GM18498 (cell line): Measurements from ENCODE around the gene METAP2.

ENCODE experiments used
- ATAC-seq: cut with Tn5 transposase; IDR thresholded peaks from one replicate; pipeline ENCODE4 v1.9.1; 2021; ENCODE audit warnings: mild to moderate bottlenecking, moderate library complexity; ENCODE audit not compliant: unreplicated experiment

METAP2 gene

DNA sequence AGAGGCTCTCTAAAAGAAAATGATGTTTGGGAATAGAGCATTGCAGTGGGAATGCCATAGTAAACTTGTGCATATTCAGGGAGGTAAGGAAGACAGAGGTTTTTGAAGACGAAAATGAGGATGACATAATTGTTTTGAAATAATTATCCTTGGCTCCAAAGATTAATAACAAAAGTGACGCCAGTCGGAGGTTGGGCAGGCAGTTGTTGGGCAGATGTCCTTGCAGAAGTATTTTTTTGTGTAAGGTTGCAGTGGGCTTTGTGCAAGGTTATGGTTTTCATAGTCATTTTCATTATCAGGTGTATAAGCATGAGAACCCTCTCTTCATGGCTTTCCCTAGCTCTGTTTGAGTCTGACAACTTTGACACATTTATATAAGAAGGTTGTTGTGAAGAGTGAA lies 35.3 kb downstream of the METAP2 start:
- no peak for ATAC-seq

DNA sequence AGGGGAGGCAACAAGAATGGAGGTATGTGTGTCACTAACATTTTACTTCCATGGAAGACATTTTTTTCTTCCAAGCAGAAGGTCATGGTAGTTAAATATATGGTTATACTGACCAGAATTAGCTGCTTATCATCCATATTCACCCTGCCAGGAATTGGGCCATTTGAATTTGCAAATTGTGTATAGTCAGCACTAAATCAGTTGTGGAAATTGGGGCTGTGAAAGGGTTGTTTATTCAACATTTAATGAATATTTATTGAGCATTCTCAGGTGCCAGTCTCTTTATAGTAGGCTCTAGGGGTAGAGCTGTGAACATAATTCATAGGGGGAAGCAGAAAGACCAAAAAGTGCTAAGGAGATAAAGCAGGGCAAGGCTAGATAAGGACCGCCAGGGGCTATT lies 38.0 kb downstream of the METAP2 start:
- ATAC-seq = no peak

DNA sequence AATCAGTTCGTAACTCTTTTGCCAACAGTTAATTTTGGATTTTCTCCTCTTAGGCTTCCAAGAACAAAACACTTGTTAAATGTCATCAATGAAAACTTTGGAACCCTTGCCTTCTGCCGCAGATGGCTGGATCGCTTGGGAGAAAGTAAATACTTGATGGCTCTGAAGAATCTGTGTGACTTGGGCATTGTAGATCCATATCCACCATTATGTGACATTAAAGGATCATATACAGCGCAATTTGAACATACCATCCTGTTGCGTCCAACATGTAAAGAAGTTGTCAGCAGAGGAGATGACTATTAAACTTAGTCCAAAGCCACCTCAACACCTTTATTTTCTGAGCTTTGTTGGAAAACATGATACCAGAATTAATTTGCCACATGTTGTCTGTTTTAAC lies 39.6 kb downstream of the METAP2 start:
- no peak for ATAC-seq

DNA sequence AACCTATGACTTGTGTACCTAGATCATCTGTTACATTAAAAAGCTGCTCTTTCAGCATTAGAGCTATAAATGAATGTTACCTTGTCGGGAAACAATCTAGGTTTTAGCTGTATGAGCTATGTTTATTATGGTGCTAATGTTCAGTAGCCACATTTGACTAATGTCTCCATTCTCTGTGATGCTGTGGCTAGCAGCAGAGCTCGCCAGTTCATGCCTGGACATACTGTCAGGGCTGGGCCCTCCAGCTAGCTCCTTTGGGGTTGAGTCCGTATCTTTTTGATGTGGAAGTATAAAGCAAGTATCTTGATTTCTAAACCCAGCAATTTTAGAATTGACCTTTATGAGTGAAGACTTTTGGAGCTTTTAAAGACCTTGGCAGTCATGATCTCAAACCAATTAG lies 41.2 kb downstream of the METAP2 start:
- no peak for ATAC-seq

DNA sequence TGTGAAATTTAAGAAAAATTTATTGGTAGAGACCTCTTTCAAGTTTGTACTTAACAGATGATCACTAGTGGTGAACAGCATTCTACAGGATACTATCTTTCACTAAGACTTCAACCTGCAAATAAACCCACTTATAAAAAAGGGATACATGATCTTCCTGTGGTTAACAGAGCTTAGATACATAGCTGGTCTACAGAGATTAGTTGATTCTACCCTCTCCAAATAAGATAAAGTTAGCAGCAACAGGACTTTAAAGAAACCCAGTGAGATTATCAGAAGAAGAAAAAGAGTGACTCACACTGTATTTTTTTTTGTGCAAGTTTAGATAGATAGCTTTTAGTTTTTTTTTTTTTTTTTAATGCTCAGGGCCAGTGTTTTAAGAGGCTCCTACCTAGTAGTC lies 42.8 kb downstream of the METAP2 start:
- ATAC-seq = no peak

DNA sequence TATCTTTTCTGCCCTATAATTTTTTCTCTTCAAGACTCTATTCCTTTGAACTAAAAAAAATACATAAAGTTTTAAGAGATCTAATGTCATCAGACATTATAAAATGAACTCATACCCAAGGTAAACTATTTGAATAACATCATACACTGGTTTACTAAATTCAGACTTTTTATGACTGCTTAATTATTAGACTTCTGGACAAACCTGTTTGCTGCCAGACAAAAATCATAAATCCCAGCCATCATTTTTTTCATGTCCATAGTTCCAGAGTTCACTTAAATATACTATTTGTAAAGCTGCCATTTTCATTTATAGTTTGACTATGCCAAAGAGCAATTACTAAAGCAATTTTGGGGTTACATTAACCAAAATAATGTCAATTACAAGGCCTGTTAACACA lies 43.3 kb downstream of the METAP2 start:
- ATAC-seq = no peak

DNA sequence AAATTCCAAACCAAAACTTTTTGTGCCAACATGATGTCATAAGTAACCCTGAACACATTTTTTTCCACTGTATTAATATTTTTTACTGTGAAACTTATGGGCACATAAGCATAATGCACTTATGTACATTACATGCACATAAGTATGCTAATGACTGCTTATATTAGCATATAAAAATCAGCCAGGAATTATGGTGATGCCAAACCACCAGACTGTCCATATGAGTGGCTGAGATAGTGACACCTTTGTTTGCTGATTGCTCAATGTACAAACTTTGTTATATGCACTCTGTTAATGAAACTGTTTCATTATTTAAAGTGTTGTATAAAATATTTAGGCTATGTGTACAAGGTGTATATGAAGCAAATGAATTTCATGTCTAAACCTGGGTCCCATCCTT lies 45.0 kb downstream of the METAP2 start:
- no peak for ATAC-seq

DNA sequence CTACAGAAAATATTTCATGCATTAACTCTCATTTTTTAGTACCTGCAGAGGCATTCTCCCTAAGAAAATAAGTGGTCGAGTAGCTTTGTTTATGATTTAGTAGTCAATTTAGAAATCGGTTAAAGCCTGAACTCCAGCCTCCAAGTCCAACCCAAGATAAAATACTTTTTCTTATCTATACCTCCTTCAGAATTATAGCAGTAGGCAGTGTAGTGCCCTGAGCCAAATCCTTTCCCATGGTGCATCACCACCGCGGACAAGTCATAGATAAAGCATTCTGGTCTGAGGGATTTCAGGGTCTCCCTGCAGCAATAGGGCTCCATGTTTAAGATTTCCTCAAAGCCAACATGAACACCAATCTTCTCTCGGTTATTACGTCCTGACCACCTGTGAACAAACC lies 46.9 kb downstream of the METAP2 start:
- ATAC-seq = no peak

DNA sequence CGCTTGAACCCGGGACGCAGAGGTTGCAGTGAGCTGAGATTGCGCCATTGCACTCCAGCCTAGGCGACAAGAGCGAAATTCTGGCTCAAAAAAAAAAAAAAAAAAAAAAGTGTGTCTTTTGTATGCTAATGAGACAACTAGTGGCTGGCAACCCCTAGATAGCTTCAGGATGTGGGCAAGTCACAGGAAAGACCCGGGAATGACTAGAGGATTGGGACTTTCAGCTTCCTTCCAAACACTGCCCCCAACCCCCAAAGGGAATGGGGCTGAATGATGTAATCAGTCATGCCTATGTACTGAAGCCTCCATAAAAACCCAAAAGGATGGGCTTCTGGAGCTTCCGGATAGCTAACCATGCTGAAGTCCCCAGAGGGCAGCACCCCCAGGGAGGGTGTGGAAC lies 48.7 kb downstream of the METAP2 start:
- no peak for ATAC-seq

DNA sequence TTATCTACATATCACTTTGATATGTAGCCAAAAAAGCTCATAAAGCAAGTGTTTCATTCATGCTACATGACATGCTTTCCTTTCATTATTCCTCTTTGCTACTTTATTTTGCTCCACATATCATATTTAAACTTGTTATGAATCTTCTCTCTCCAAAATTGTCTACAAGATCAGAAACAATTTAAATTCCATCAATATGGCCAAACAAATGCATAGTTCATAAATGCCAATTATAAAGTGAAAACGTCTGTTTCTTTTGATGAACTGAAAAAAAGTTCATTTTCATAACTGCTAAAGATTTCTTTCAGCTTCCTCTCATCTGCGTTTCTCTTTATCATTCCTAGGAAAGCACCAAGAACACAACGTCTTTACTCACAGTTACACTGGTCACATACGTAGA lies 54.5 kb downstream of the METAP2 start:
- ATAC-seq = no peak

DNA sequence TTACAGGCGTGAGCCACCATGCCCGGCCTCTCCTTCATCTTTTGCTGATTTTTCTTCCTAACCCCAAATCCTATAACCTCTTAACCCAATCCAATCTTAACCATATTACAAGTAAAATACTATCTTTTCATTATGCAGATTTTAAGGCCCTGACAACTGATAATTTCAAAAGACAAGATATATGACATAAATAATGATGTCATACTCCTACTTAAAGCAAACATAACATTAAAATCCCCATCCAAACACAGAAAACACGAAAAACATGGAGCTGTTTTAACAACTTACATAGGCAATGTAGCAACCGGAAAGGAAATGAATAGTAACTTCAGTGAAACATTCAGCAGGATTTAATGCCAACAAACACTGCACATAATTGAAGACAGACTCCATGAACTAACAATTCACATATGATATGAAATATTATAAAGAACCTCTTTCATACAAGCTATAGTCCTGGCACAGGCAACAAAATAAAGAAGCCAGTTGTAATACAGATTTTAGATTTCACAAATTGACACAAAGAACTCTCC lies 55.8 kb downstream of the METAP2 start:
- no peak for ATAC-seq

DNA sequence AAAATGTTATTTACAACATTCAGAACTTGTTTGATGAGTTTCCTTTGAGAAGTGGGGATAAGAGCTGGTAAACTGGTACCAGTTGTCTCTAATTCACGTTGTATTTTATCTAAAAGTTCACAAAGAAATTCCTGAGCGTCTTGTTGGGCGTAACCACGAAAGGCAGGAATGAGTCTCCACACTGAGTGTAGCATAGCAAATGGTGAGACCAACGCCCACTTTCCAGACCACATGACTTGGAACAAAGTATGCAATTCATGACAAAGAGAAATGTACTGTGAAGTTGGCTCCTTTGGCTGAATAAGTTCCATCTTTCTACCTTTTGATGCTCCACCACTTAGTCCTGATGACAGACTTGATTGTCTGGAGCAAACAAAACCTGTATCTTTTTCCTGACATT lies 58.9 kb downstream of the METAP2 start:
- no peak for ATAC-seq

DNA sequence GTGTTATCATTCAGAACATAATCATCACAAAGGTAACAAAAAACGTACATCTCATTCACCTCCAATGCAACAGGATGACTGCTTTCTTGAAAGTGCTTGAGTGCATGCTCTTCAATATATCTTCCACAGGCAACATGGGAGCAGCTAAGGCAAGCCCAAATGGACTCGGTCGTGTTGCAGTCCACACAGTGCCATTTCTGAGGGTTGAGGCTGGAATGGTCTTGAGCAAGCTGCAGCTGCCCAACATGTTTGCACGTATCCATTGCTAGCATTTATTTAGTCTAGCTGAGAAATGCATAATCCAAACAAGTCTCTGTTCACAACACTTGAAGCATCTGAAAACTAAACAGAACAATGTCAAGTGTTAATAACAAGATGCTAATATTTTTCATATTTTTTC lies 60.0 kb downstream of the METAP2 start:
- no peak for ATAC-seq

DNA sequence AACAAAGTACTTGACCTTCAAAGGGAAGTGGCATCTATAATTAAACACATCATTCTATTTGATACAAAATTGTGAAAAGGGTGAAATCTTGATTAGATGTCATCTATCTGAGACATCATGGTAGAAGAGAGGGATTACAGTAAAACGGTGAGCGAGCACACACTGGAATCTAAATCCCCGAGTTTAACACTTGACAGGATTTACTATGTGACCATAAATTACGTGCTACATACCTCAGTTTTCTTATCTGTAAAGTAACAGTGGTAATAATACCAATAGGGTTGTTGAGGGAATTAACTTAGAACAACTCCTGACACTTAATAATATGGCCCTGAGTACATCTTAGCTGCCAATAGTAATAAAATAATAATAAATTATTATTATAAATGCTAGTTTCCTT lies 64.1 kb downstream of the METAP2 start:
- ATAC-seq = no peak

DNA sequence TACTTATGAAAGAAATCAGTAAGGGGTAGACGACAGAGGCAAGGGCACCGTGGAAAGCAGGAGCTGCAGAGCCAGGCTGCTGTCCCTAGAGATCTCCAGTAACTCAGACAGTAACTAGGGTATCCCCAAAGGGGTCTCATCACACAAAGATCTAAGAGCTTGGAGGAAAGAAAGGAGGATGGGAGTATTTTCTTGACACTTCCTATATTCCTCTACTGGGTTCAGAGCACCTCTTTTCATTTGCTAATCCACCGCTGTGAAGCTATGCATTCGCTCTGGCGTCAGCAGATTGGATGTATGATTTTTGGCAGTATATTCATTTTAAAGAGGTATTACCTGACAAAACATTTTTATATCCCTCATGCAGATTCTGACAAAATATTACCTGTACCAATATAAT lies 64.7 kb downstream of the METAP2 start:
- no peak for ATAC-seq

DNA sequence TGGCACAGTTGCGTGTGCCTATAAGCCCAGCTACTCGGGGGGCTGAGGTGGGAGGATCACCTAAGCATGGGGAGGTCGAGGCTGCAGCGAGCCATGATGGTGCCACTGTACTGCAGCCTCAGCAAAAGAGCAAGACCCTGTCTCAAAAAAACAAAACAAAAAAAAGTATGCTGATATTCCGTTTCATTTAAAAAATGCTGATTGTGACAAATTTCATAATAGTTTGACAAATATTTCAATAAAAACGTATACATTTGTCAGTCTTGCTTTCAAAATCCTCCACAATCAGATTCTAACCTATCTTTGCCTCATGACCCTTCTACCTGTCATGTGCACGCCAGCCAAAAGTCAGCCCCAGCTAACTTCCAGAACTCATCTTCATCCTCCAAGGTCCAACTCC lies 67.5 kb downstream of the METAP2 start:
- no peak for ATAC-seq

DNA sequence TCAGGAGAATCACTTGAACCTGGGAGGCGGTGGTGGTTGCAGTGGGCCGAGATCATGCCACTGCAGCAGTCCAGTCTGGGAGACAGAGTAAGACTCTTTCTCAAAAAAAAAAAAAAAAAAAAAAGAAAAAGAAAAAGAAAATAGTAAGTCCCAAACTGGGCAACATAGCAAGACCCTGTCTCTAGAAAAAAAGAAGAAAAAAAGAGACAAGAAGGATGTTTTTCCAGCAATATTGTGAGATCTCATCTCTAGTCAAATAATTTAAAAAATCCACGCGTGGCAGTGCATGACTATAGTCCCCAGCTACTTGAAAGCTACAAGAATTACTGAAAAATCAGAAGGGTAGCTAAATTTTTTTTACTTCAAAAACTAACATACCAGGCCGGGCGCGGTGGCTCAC lies 69.4 kb downstream of the METAP2 start:
- no peak for ATAC-seq

DNA sequence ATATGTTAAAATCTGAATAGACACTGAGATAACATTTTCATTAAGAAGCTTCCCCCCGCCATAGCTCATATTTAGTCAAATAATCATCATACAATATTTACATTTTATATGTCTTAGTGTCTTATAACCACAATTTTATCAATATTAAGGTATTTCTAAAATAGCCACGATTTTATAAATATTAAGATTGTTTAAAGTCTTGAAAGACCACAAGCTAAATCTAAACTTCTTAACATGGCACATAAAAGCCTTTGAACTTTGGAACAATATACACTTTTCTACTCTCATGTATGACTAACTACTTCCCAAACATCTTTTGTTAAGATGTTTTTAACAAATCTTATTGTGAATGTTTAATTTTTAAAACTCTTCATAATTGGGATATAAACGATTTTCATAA lies 70.8 kb downstream of the METAP2 start:
- ATAC-seq = no peak

DNA sequence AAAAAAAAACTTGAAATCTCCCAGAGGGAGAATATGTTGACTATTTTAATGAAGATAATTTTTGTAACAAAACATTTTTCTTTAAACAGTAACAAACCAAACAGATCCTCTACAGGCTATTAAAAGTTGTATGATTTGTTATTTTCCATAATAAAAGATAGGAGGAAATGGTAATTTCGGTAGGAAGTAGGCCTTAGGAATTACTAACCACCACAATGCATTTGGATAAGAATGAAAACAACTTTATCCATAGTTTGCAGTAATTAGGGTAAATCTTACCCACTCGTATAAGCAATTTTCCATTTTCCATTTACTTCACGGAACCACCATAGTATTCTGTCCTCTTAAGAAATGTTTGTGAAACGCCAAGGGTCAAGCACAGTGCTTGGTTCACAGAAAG lies 71.4 kb downstream of the METAP2 start:
- ATAC-seq = no peak

DNA sequence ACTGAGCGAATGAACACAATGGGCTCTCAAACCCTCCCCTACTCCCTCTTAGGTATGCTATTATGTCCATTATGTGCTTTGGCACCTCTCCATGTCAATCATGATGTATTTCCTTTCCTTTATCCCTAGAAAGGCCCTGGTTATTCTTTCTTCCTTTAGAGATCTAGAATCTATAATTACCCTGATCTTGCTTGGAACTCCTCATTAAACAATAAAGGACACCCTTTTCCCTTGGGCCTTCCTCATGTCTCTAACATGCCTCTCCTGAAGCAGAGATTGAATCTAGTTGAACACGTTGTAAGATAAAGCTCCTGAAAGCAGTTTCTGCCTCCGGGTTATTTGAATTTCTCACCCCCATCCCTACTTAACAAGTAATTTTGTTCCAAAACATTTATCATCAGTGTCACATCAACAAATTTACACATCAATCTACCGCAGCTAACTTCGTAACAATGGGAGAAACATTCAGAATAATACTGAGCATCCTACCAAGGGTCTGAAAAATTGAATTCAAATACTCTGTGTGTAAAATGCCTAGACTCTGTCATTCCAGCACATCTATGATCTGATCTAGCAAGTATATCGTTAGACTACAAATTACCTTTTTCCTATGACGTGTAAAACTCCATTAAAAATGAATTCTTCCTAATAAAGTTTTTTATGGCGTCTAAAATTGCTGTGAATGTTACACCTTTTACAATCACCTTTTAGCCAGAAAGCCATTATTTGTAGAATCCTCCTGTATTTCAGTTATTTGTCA lies 72.0 kb downstream of the METAP2 start:
- no peak for ATAC-seq

DNA sequence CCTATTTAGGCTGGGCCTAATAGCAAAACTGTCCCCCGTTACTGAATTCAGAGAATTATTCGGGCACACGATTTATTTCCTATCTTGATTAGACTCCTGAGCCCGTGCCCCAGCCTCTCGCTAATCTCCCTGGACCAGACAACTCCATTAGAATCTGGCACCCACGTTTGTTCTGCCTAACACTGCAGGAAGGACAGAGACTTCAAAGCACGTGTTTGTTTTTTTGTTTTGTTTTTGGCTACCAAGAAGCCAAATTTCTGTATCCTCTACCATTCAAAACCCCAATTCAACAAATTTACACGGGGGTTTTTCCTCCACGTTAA lies 72.5 kb downstream of the METAP2 start:
- ATAC-seq = no peak

DNA sequence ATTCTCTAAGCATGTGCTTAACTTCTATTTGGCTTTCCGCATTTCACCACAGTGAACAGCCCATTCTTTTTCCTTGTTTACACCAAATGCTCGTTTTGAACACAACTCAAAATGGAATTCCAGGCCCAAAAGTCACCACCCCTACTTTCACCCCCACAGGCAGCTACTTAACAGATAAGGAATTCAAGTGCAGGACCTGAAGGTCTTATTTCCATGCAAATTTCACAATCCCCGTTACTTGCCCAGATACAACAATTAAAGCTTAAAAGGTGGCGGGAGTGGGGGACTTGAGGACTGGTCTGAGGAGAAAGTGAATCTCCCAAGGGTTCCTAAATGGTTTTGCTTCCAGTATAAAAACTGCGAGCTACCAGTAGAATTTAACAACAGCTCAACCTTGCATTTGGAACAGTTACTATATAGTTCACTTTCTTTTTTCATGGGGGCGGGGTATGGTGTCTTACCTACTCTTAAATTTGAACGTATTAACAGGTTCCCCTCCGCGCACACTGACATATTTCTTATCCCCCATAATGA lies 73.6 kb downstream of the METAP2 start:
- no peak for ATAC-seq

DNA sequence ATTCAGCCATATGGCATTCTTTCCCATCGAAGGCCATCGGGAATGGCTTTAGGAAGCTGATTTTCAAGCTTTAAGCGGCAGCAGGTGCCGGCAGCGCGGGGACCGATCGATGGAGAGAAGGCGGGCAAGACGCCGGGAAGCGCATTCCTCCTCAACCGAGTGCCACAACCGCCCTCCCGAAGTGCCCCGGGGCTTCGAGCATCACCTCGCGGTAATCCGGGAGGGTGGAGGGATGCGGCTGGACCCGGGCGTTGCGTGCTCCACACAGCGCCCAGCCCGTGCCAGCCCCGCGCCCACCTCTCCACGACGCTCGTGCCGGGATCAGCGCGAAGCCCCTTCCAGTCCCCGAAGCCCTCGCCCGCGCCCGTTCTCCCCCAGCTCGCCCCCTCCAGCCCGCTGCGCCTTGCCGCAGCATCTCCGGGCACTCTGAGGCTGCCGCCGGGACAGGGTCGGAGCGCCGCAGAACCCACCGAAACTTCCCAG lies 74.1 kb downstream of the METAP2 start:
- no peak for ATAC-seq
